Activated effector memory CD4-positive, alpha-beta T cell treated with anti-CD3 and anti-CD28 coated beads, Interleukin-2, amount 50 U/mL, for 16 hours (primary cell): ENCODE results near the gene RAC3.

ENCODE experiments used
- DNase-seq: peaks from one replicate; pipeline ENCODE4 v3.0.0-alpha.2; 2020

Gene RAC3

GRCh38 chr17:82031303-82031884 is at the start of gene RAC3:
TSS of gene RAC3 (plus strand) at chr17:82031678. CDS start at chr17:82031762, 84 bp downstream.
- no peak for DNase-seq

- DNase-seq, result no peak
Measured at GRCh38 chr17:81983011-81983638, 48.4 kb upstream of the RAC3 start.

GRCh38 chr17:81983639-81984373 is 47.7 kb upstream of the RAC3 start:
- no peak for DNase-seq

- DNase-seq, result no peak
Measured at GRCh38 chr17:81984773-81985410, 46.6 kb upstream of the RAC3 start.

GRCh38 chr17:81986606-81987005 is 44.9 kb upstream of the RAC3 start:
- no peak for DNase-seq

- no peak for DNase-seq
Measured at GRCh38 chr17:81987161-81987770, 44.2 kb upstream of the RAC3 start.

- DNase-seq, result no peak
Measured at GRCh38 chr17:81990836-81991683, 40.4 kb upstream of the RAC3 start.

- no peak for DNase-seq
Measured at GRCh38 chr17:81991684-81992305, 39.7 kb upstream of the RAC3 start.

GRCh38 chr17:81992306-81993102 is 39.0 kb upstream of the RAC3 start:
- no peak for DNase-seq

GRCh38 chr17:81993729-81994592 is 37.5 kb upstream of the RAC3 start:
- no peak for DNase-seq

- no peak for DNase-seq
Measured at GRCh38 chr17:81994593-81995462, 36.6 kb upstream of the RAC3 start.

- DNase-seq, result no peak
Measured at GRCh38 chr17:81995463-81996231, 35.8 kb upstream of the RAC3 start.

GRCh38 chr17:81996232-81996756 is 35.2 kb upstream of the RAC3 start:
- no peak for DNase-seq

- DNase-seq, result no peak
Measured at GRCh38 chr17:81996757-81997441, 34.6 kb upstream of the RAC3 start.

- DNase-seq, result no peak
Measured at GRCh38 chr17:81998212-81998611, 33.3 kb upstream of the RAC3 start.

- DNase-seq, result no peak
Measured at GRCh38 chr17:81998691-81999438, 32.6 kb upstream of the RAC3 start.
